BLaER1 (cell line): ENCODE data around the gene PRKCA.
"Not testable (repeated sequence)": the region's sequence is repeated elsewhere in the genome, so short reads cannot be mapped to it uniquely, and the experiment has no call there.

Source experiments
- H3K27ac ChIP-seq: shearing (Covaris generic); formaldehyde crosslinking; 2 replicates; pipeline ENCODE4 v1.8.1; 2022
- H3K27me3 ChIP-seq: shearing (Covaris generic); formaldehyde crosslinking; 2 replicates; pipeline ENCODE4 v1.8.1; 2022
- H3K36me3 ChIP-seq: shearing (Covaris generic); formaldehyde crosslinking; 2 replicates; pipeline ENCODE4 v1.8.1; 2022
- H3K4me1 ChIP-seq: shearing (Covaris generic); formaldehyde crosslinking; 2 replicates; pipeline ENCODE4 v1.8.1; 2022
- H3K4me2 ChIP-seq: shearing (Covaris generic); formaldehyde crosslinking; 2 replicates; pipeline ENCODE4 v1.8.1; 2022
- H3K4me3 ChIP-seq: shearing (Covaris generic); formaldehyde crosslinking; 2 replicates; pipeline ENCODE4 v1.8.1; 2022
- H3K9ac ChIP-seq: shearing (Covaris generic); formaldehyde crosslinking; 2 replicates; pipeline ENCODE4 v1.8.1; 2022
- H3K9me3 ChIP-seq: shearing (Covaris generic); formaldehyde crosslinking; 2 replicates; pipeline ENCODE4 v1.8.1; 2022
- H4K20me1 ChIP-seq: shearing (Covaris generic); formaldehyde crosslinking; 2 replicates; pipeline ENCODE4 v1.8.1; 2022
- Cebpa-rat ChIP-seq: shearing (Covaris generic); IDR thresholded peaks from 2 replicates; pipeline ENCODE4 v1.8.1; 2022

The PRKCA gene

DNA sequence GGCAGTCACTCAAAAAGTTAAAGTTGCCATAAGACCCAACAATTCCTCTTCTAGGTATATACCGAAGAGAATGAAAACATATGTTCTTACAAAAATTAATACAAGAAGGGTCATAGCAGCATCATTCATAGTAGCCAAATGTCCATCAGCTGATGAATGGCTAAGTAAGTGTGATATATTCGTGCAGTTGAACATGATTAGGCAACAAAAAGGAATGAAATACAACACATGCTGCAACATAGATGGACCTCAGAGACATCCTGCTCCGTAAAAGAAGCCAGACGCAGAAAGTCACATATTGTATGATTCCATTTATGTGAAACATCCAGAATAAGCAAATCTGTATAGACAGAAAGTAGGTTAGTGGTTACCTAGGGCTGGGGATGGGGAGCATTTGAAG, 303.1 kb downstream of the PRKCA start:
- Histone ChIP-seq H3K36me3 (peaks cover 7% of the 10 kb centered on the region; the same call in 1 of the 2 replicates), H4K20me1 (no peaks in the 10 kb centered on the region), H3K4me2 (no peak overlapping the region), H3K9ac (no peak overlapping the region), H3K4me3 (no peak overlapping the region), H3K9me3 (peaks cover 27% of the 10 kb centered on the region), H3K27me3 (no peaks in the 10 kb centered on the region), H3K27ac (no peak overlapping the region), H3K4me1 (no peaks in the 10 kb centered on the region)
- TF ChIP-seq Cebpa-rat = no peak

DNA sequence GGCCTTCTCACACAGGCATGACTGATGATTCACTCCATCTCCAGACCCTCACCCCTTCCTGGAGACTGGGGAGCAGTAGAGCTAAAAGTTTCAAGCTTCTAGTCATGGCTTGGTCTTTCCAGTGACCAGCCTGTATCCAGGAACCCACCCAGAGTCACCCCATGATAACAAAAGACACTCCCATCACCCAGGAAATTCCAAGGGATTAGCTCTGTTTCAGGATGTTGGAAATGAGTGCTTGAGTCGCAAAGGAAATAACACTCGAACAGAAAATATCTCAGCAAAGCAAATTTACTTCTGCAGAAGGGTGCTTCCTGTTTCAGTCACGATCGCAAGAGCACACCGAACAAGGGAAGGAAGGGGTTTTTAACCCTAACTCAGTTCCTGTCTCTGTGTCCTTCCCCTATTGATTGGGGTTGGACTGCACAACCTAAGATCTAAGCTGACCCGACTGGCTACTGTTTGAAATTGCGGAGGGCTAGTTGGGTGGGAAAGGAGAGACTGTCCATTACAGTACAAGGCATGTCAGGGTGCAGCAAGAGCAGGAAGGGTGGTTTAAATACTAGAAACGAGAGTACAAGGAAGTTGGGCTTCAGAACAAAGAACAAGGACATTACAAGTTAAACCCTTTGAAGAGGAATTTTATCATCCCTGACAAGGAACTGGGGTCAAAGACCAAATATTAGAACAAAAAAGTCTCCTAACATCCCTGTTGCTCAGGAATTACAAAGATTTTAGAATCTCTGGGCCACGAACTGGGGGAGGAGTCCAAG, 308.1 kb downstream of the PRKCA start:
- Histone ChIP-seq H3K9me3 (peaks cover 39% of the 10 kb centered on the region), H3K27ac (no peak overlapping the region), H3K4me3 (peak overlapping the region; percentile 8; the same call in 1 of the 2 replicates), H3K36me3 (peaks cover 10% of the 10 kb centered on the region; the same call in 1 of the 2 replicates), H3K4me1 (no peaks in the 10 kb centered on the region), H3K4me2 (no peak overlapping the region), H4K20me1 (no peaks in the 10 kb centered on the region), H3K9ac (no peak overlapping the region), H3K27me3 (no peaks in the 10 kb centered on the region)
- TF ChIP-seq Cebpa-rat = no peak

- Histone ChIP-seq H3K9me3 (peaks cover 39% of the 10 kb centered on the region), H3K27ac (no peak overlapping the region), H3K9ac (no peak overlapping the region), H3K36me3 (peaks cover 10% of the 10 kb centered on the region; the same call in 1 of the 2 replicates), H3K4me3 (no peak overlapping the region), H3K4me2 (no peak overlapping the region), H3K27me3 (no peaks in the 10 kb centered on the region), H3K4me1 (no peaks in the 10 kb centered on the region), H4K20me1 (no peaks in the 10 kb centered on the region)
- no peak for TF ChIP-seq Cebpa-rat
Observed at GRCh38 chr17:66611397-66611796, 309.0 kb downstream of the PRKCA start.

- Histone ChIP-seq H3K4me1 (no peaks in the 10 kb centered on the region), H3K27me3 (no peaks in the 10 kb centered on the region), H4K20me1 (no peaks in the 10 kb centered on the region), H3K36me3 (peaks cover 10% of the 10 kb centered on the region; the same call in 1 of the 2 replicates), H3K9me3 (peaks cover 37% of the 10 kb centered on the region), H3K4me3 (no peak overlapping the region), H3K27ac (no peak overlapping the region), H3K9ac (no peak overlapping the region), H3K4me2 (no peak overlapping the region)
- no peak for TF ChIP-seq Cebpa-rat
Observed at GRCh38 chr17:66612993-66613392, 310.6 kb downstream of the PRKCA start.

GRCh38 chr17:66614469-66614868, 312.1 kb downstream of the PRKCA start:
- no peak for TF ChIP-seq Cebpa-rat
- Histone ChIP-seq H3K4me2 (no peak overlapping the region), H4K20me1 (no peaks in the 10 kb centered on the region), H3K9ac (no peak overlapping the region), H3K36me3 (peaks cover 10% of the 10 kb centered on the region; the same call in 1 of the 2 replicates), H3K4me1 (peaks cover 7% of the 10 kb centered on the region), H3K27ac (no peak overlapping the region), H3K9me3 (peaks cover 23% of the 10 kb centered on the region), H3K27me3 (no peaks in the 10 kb centered on the region), H3K4me3 (no peak overlapping the region)

- no peaks in the 10 kb centered on the region for H3K36me3 ChIP-seq
- no peak overlapping the region for H3K9ac ChIP-seq
- 0 out of 2 replicates have a peak overlapping the region, but pooled peaks have one; percentile 16 for H3K27ac ChIP-seq
- no peak overlapping the region for H3K4me3 ChIP-seq
- H3K27me3 ChIP-seq = no peaks in the 10 kb centered on the region
- H3K9me3 ChIP-seq = no peaks in the 10 kb centered on the region
- no peaks in the 10 kb centered on the region for H4K20me1 ChIP-seq
- no peak for TF ChIP-seq Cebpa-rat
- peak overlapping the region; percentile 69 for H3K4me2 ChIP-seq
- H3K4me1 ChIP-seq = peaks cover 12% of the 10 kb centered on the region
Observed at GRCh38 chr17:66619206-66619605, 316.8 kb downstream of the PRKCA start.

DNA sequence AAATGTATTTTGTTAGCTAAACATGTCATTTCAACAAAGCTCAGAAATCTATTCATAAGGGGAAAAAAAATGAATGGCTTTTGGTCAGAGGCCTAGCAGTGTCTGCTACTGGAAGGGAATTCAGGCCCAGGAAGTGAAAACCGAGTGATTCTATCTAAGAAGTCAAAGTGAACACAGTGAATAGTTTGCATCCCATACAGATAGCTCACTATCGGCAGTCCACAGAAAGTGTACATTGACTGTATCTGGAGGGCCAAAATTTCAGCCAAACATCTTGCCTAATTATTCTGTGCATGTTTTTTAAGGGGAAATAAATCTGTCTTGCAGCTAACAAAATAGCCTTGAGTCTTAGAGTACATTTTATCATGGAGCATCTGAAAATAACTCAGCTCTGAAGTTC, 318.1 kb downstream of the PRKCA start:
- peaks cover 12% of the 10 kb centered on the region for H3K4me1 ChIP-seq
- no peaks in the 10 kb centered on the region for H3K36me3 ChIP-seq
- H3K9ac ChIP-seq = no peak overlapping the region
- H3K27me3 ChIP-seq = no peaks in the 10 kb centered on the region
- no peak overlapping the region for H3K27ac ChIP-seq
- no peak overlapping the region for H3K4me3 ChIP-seq
- no peaks in the 10 kb centered on the region for H3K9me3 ChIP-seq
- H3K4me2 ChIP-seq = no peak overlapping the region
- no peaks in the 10 kb centered on the region for H4K20me1 ChIP-seq
- TF ChIP-seq Cebpa-rat = no peak

GRCh38 chr17:66624630-66625029, 322.2 kb downstream of the PRKCA start:
- H3K4me3 ChIP-seq, H3K4me2 ChIP-seq, H3K4me1 ChIP-seq, H3K27ac ChIP-seq, H3K27me3 ChIP-seq, H3K36me3 ChIP-seq, H3K9me3 ChIP-seq, H3K9ac ChIP-seq, H4K20me1 ChIP-seq: not testable (repeated sequence)

DNA sequence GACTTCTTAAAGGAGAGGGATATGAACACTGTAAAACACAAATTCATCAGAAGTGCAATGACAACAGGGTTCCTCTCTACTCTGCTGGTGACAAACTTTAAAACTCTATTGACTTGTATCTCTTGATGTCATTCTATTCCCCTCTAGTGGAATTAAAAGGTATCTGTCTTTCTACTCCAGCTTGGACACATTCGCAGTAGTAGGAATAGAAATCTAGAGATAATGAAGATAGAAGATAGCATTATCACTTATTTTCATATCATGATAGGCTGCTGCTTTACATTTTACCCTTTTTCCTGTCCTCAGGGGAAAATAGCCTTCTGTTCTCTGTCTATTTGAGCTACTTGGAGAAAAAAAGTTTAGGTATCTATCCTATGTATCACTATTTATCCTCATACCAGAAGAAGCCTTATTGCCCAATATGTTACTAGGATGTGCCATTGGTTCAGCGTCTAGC, 322.9 kb downstream of the PRKCA start:
- Histone ChIP-seq H3K4me1 (no peaks in the 10 kb centered on the region), H4K20me1 (no peaks in the 10 kb centered on the region), H3K4me3 (no peak overlapping the region), H3K36me3 (no peaks in the 10 kb centered on the region), H3K9ac (no peak overlapping the region), H3K27me3 (no peaks in the 10 kb centered on the region), H3K4me2 (no peak overlapping the region), H3K9me3 (no peaks in the 10 kb centered on the region), H3K27ac (no peak overlapping the region)
- TF ChIP-seq Cebpa-rat = no peak

DNA sequence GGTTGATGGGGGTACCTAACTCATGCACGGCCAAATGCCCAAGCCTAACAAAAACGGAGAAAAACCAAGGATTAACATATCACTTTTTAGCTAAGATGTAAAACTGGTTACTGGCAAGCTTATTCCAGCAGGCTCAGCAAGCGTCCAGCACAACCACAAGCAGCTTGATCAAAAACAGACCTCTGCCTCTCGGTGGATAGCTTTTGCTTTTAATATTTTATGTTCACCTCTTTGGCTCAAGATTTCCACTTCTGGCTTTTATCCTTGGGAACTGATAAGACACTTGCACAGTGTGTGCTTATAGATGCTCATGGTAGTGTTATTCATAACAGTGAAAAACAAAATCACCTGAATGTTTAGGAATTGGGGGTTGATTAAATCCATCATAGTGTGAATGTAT, 325.6 kb downstream of the PRKCA start:
- Histone ChIP-seq H3K27ac (no peak overlapping the region), H3K4me3 (no peak overlapping the region), H3K4me2 (no peak overlapping the region), H3K27me3 (no peaks in the 10 kb centered on the region), H3K36me3 (no peaks in the 10 kb centered on the region), H3K9me3 (no peaks in the 10 kb centered on the region), H3K9ac (no peak overlapping the region), H4K20me1 (no peaks in the 10 kb centered on the region), H3K4me1 (no peaks in the 10 kb centered on the region)
- TF ChIP-seq Cebpa-rat = no peak
